Measurements from ENCODE around the gene TACC2. TPM values are rescaled to one million over a fixed set of nuclear protein-coding genes. Genes with fewer than 3 reads are reported as not detected.
A peak's percentile ranks its signal among the peaks of the same experiment; 100 is the strongest.

The TACC2 gene
- total and polyA plus RNA-seq, 8 donors = 17.9 to 43.6 (median 23.6) TPM

DNA sequence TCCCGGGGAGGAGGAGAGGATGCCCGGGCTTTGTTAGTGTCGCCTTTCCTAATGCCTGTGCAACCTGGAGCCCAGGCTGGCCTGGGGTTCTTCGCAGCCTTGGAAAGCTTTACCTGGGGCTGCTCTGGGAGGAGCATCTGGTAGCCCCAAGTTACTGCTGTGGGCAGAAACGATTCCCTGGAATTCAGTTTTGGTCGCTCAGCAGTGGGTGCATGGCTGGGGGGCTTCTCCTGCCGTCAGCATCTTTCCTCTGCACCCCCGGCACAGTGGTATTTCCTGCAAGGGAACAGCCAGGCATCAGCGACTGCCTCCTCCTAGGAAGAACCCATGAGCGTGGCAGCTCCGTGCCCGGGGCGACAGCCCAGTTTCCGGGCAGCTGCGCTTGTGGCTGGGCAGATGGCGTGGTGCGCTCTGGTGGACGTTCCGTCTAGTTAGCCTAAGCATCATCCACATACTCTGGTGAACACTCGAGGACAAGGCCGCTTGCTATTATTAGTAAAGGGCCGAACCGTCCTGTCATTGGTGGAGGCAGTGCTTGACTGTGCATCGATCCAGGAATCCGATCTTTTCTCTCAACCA, 175.1 kb downstream of the TACC2 start:
- no peaks in the 10 kb centered on the region for H3K36me3 ChIP-seq
- FAIRE-seq (no peak), ATAC-seq (peak in 3 of 4 donors; percentile 23 to 71 (median 59)), DNase-seq (peak in 1 of 6 donors; percentile 69)
- H3K4me1 ChIP-seq = peaks cover 0 to 7% (median 5%) of the 10 kb centered on the region in 3 donors
- WGBS, 2 donors = 76 to 77% methylated on average over 25 of the region's 25 CpGs
- TF ChIP-seq CTCF (IDR thresholded peaks at IDR 0.05) = no peak
- no peak overlapping the region for H3K27ac ChIP-seq
- intact Hi-C loops (cut with DNase I) = no loop called here
- no peaks in the 10 kb centered on the region for H3K9me3 ChIP-seq
- no peaks in the 10 kb centered on the region for H3K27me3 ChIP-seq
- H3K4me3 ChIP-seq = peak overlapping the region in 1 of 4 donors; percentile 32

GRCh38 chr10:122164815-122165483, 176.0 kb downstream of the TACC2 start:
- Histone ChIP-seq H3K36me3 (no peaks in the 10 kb centered on the region), H3K27ac (no peak overlapping the region), H3K27me3 (no peaks in the 10 kb centered on the region), H3K4me3 (no peak overlapping the region), H3K4me1 (peaks cover 0 to 7% (median 5%) of the 10 kb centered on the region in 3 donors), H3K9me3 (no peaks in the 10 kb centered on the region)
- WGBS, 2 donors = 26 to 30% methylated on average over 17 of the region's 17 CpGs
- intact Hi-C loops (cut with DNase I) = no loop called here
- TF ChIP-seq CTCF (IDR thresholded peaks at IDR 0.05) = no peak
- FAIRE-seq = no peak
- peak in 3 of 6 donors; percentile 29 to 43 (median 35) for DNase-seq
- peak; percentile 74 to 89 (median 78) for ATAC-seq

DNA sequence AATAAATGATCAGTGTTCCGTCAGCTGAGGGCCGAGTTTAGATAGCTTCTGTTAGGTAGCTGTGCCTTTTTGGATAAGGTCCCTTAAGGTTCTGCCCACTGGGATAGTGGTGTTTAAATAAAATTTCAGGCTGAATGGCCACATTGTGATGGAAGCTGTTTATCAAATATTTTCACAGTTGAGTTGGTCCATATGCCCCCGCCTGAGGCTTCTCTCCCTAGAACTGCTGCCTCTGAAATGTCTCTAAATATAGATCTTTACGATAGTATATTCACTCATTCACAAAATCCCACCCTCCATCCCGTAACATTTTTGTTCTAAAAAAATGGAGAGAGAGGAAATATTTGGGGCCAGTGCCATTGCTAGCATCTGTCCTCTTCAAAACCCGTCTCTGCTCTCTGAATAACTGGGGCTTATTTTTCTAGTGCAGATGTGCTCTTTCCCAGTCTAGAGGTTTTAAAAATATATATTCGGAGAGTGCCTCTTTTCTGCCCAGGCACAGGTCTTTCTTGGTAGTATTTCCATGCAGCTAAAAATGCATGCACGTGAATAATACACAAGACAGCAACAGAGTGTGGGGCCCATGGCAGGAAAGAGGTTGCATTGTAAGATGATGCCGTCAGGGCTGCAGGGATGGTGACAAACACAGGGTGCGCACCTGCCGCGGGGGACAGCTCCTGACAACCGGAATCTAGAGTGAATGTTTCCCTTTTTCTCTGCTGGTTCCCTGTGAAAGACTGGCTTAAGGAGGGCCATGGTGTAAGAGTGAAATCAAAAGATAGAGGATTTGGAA, 176.7 kb downstream of the TACC2 start:
- 35 to 40% methylated on average over 13 of the region's 13 CpGs for WGBS, 2 donors
- no peak for TF ChIP-seq CTCF (IDR thresholded peaks at IDR 0.05)
- Histone ChIP-seq H3K27ac (no peak overlapping the region), H3K4me1 (peaks cover 0 to 7% (median 5%) of the 10 kb centered on the region in 3 donors), H3K27me3 (no peaks in the 10 kb centered on the region), H3K9me3 (no peaks in the 10 kb centered on the region), H3K36me3 (no peaks in the 10 kb centered on the region), H3K4me3 (no peak overlapping the region)
- intact Hi-C loops (cut with DNase I) = no loop called here
- DNase-seq = peak in 1 of 6 donors; percentile 16
- peak in 1 of 4 donors; percentile 6 for ATAC-seq
- no peak for FAIRE-seq

DNA sequence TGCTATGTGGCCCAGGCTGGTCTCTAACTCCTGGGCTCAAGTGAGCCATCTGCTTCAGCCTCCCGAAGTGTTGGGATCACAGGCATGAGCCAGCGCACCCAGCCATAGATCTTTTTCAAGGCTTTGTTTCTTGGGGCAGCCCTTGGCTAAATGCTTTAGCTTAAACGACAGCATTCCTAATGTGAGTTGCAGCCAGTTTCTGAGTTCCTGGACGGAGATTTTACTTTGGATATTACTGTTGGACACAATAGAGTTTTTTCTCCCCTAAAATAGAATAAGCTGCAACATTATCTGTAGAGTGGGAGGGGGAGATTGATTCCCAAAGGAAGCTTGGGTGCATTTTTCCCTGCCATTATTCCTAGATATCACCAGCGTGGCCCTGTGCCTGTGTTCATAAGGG, 179.1 kb downstream of the TACC2 start:
- Histone ChIP-seq H3K4me1 (peaks cover 0 to 7% (median 5%) of the 10 kb centered on the region in 3 donors), H3K27me3 (no peaks in the 10 kb centered on the region), H3K4me3 (no peak overlapping the region), H3K36me3 (no peaks in the 10 kb centered on the region), H3K27ac (no peak overlapping the region), H3K9me3 (no peaks in the 10 kb centered on the region)
- FAIRE-seq (no peak), DNase-seq (no peak), ATAC-seq (no peak)
- intact Hi-C loops (cut with DNase I) = no loop called here
- no peak for TF ChIP-seq CTCF (IDR thresholded peaks at IDR 0.05)
- WGBS, 2 donors = 93 to 95% methylated on average over 5 of the region's 5 CpGs

All from pancreas (tissue), 10 donors.